ENCODE results near the gene CMTM1.

DNA sequence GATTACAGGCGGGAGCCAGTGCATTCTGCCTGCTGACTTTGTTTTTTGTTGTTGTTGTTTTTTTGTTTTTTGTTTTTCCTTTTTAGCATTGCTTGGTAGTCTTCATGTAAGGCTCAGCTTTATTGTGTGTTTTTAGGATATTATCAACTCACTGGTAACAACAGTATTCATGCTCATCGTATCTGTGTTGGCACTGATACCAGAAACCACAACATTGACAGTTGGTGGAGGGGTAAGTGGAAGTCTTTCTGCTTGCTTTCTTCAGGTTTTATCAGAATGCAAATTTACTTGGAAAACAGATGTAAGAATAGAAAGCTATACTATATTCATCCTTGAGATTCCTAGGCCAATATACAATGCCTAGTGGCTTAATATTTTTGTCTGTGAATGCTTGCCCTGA lies 3.3 kb upstream of the CMTM1 start:
- TF ChIP-seq CTCF (conservative IDR thresholded peaks at IDR 0.05), result no peak
- TF ChIP-seq ZFX (IDR thresholded peaks at IDR 0.05), result no peak

Data from C4-2B (cell line).